IMR-90 (cell line): ENCODE results near the gene CEBPZ. TPM values are rescaled to one million over a fixed set of nuclear protein-coding genes. Genes with fewer than 3 reads are reported as not detected.

Source experiments
- ATAC-seq: fragments of 200-7000 bp; cut with Tn5 transposase; 2 replicates; pipeline ENCODE4 v1.9.1; 2020; ENCODE audit warnings: low read depth, mild to moderate bottlenecking, moderate library complexity
- BruUV-seq: library from RNA; stranded (reverse); fragments of 400-500 nt; replicated peaks from 2 replicates; lab custom pipeline; 2021; lab: Mats Ljungman, UMichigan
- CTCF ChIA-PET: fragments of 300-600 bp; formaldehyde crosslinking; extraction: SDS; loops from one replicate; lab custom pipeline; 2021; ENCODE audit warnings: antibody characterized with exemption; lab: Yijun Ruan, JAX
- POLR2A ChIA-PET: fragments of 300-600 bp; sonication (Branson Sonifier 250); formaldehyde crosslinking; loops from one replicate; lab custom pipeline; 2022; ENCODE audit warnings: antibody characterized with exemption; ENCODE audit not compliant: unreplicated experiment; lab: Charles Lee
- DNase-seq: peaks from one replicate; pipeline ENCODE4 v3.0.0; 2013
- H2AFZ ChIP-seq: replicated peaks from 2 replicates; pipeline ENCODE3; 2013; ENCODE audit warnings: low read length, mild to moderate bottlenecking; ENCODE audit not compliant: poor library complexity
- H2AK5ac ChIP-seq: 2 replicates; pipeline ENCODE4 v1.6.1; 2013; ENCODE audit warnings: low read depth, low read length, inconsistent platforms
- H2AK9ac ChIP-seq: replicated peaks from 2 replicates; pipeline ENCODE3; 2013; ENCODE audit warnings: mild to moderate bottlenecking, low read depth, low read length, moderate library complexity; ENCODE audit not compliant: poor library complexity
- H2BK120ac ChIP-seq: 2 replicates; pipeline ENCODE4 v1.6.1; 2013; ENCODE audit warnings: low read depth, low read length, inconsistent platforms
- H2BK15ac ChIP-seq: 3 replicates; pipeline ENCODE4 v1.6.1; 2013; ENCODE audit warnings: low read depth, low read length, inconsistent platforms
- H2BK20ac ChIP-seq: 2 replicates; pipeline ENCODE4 v1.6.1; 2013; ENCODE audit warnings: low read depth, mild to moderate bottlenecking, inconsistent platforms, low read length, moderate library complexity
- H2BK5ac ChIP-seq: 2 replicates; pipeline ENCODE4 v1.6.1; 2013; ENCODE audit warnings: mild to moderate bottlenecking, low read depth, low read length, inconsistent platforms; ENCODE audit not compliant: poor library complexity, severe bottlenecking
- H3K14ac ChIP-seq: replicated peaks from 2 replicates; pipeline ENCODE4 v1.6.1; 2013; ENCODE audit warnings: low read depth, low read length, inconsistent platforms
- H3K18ac ChIP-seq: 2 replicates; pipeline ENCODE4 v1.6.1; 2013; ENCODE audit warnings: low read depth, low read length, control low read depth
- H3K23ac ChIP-seq: 2 replicates; pipeline ENCODE4 v1.6.1; 2013; ENCODE audit warnings: low read depth, low read length, inconsistent platforms
- H3K27ac ChIP-seq: 2 replicates; pipeline ENCODE4 v1.5.1; 2013; ENCODE audit warnings: mild to moderate bottlenecking, control low read depth, low read length; ENCODE audit not compliant: insufficient read depth
- H3K27me3 ChIP-seq: 2 replicates; pipeline ENCODE4 v1.6.1; 2013; ENCODE audit warnings: low read length; ENCODE audit not compliant: control insufficient read depth, insufficient read depth
- H3K36me3 ChIP-seq: 2 replicates; pipeline ENCODE4 v1.6.1; 2013; ENCODE audit warnings: low read length, mixed read lengths; ENCODE audit not compliant: control insufficient read depth, insufficient read depth
- H3K4ac ChIP-seq: 2 replicates; pipeline ENCODE4 v1.6.1; 2013; ENCODE audit warnings: low read depth, low read length, inconsistent platforms
- H3K4me1 ChIP-seq: 2 replicates; pipeline ENCODE4 v1.6.1; 2013; ENCODE audit warnings: low read length, mixed read lengths; ENCODE audit not compliant: control insufficient read depth, insufficient read depth
- H3K4me2 ChIP-seq: 2 replicates; pipeline ENCODE4 v1.6.1; 2013; ENCODE audit warnings: low read depth, mild to moderate bottlenecking, control low read depth, low read length, moderate library complexity
- H3K4me3 ChIP-seq: 2 replicates; pipeline ENCODE4 v1.5.1; 2013; ENCODE audit warnings: low read depth, mild to moderate bottlenecking, control low read depth, low read length, moderate library complexity; ENCODE audit not compliant: insufficient read depth
- H3K56ac ChIP-seq: 2 replicates; pipeline ENCODE4 v1.6.1; 2013; ENCODE audit warnings: low read length, inconsistent platforms; ENCODE audit not compliant: insufficient read depth; ENCODE audit errors: extremely low read depth
- H3K79me1 ChIP-seq, 2 experiments: 2 replicates each; pipeline ENCODE4 v1.6.1; 2013; ENCODE audit warnings: low read length in 2 of 2, inconsistent platforms in 1 of 2, low read depth in 1 of 2
- H3K9ac ChIP-seq: 2 replicates; pipeline ENCODE4 v1.6.1; 2013; ENCODE audit warnings: low read depth, low read length, control low read depth
- H3K9me1 ChIP-seq: 2 replicates; pipeline ENCODE4 v1.6.1; 2013; ENCODE audit warnings: low read length, inconsistent platforms; ENCODE audit not compliant: insufficient read depth
- H3K9me3 ChIP-seq: 2 replicates; pipeline ENCODE4 v1.6.1; 2013; ENCODE audit warnings: low read length; ENCODE audit not compliant: control insufficient read depth, insufficient read depth
- H4K20me1 ChIP-seq: 2 replicates; pipeline ENCODE4 v1.6.1; 2013; ENCODE audit warnings: low read length, inconsistent platforms; ENCODE audit not compliant: insufficient read depth
- H4K5ac ChIP-seq: 2 replicates; pipeline ENCODE4 v1.6.1; 2013; ENCODE audit warnings: mild to moderate bottlenecking, low read depth, low read length, control low read depth
- H4K8ac ChIP-seq, 2 experiments: 2 replicates each; pipeline ENCODE4 v1.6.1; 2013; ENCODE audit warnings: low read depth in 2 of 2, low read length in 2 of 2, control low read depth in 1 of 2, inconsistent platforms in 1 of 2
- H4K91ac ChIP-seq: 2 replicates; pipeline ENCODE4 v1.6.1; 2013; ENCODE audit warnings: low read depth, low read length, inconsistent platforms; ENCODE audit not compliant: insufficient read depth
- FOS ChIP-seq: fragments of 150-350 bp; IDR thresholded peaks from 2 replicates; pipeline ENCODE4 v1.6.1; 2016; ENCODE audit warnings: low read depth, low read length
- NFE2L2 ChIP-seq: fragments of 150-350 bp; IDR thresholded peaks from 2 replicates; pipeline ENCODE4 v1.6.1; 2016; ENCODE audit warnings: low read depth, mild to moderate bottlenecking, low read length
- WGBS, 2 experiments: methylation state at CpG; one replicate each; pipeline versions ENCODE4 v1.1.5 to v1.1.7; 2013; ENCODE audit warnings: missing lambda C conversion rate in 2 of 2; ENCODE audit not compliant: insufficient read length in 1 of 2; ENCODE audit errors: extremely low coverage in 2 of 2; 5-methylcytosine and 5-hydroxymethylcytosine counted together
- dilution Hi-C: fragments of 300-500 bp; cut with HindIII; formaldehyde crosslinking; loops from one replicate; pipeline ENCODE4 v1.14.3; 2018; ENCODE audit warnings: low sequenced_read_pairs; ENCODE audit not compliant: unreplicated experiment
- in situ Hi-C: fragments of 300-500 bp; cut with MboI; formaldehyde crosslinking; loops from 3 replicates; pipeline ENCODE4 v1.14.3; 2019; ENCODE audit warnings: low sequenced_read_pairs, inconsistent platforms, mixed read lengths
- intact Hi-C: fragments of 100-400 bp; cut with micrococcal nuclease; formaldehyde crosslinking; loops from 2 replicates; pipeline ENCODE4 v1.10.0; 2022
- polyA plus RNA-seq, 3 experiments: library from polyadenylated mRNA; depleted of rRNA; stranded (reverse); fragments of >200 nt; gene quantifications; 2 replicates each; pipeline ENCODE4 v1.2.3, GENCODE V29; 2012; ENCODE audit warnings: low replicate concordance in 1 of 3
- total RNA-seq: library from RNA; depleted of rRNA; stranded (reverse); fragments of >200 nt; gene quantifications from 2 replicates; pipeline ENCODE4 v1.2.3, GENCODE V29; 2012

The CEBPZ gene
- total and polyA plus RNA-seq, 2 of the 4 experiments (the other 2 are of a cell fraction) = 9.4 to 33.3 TPM

DNA sequence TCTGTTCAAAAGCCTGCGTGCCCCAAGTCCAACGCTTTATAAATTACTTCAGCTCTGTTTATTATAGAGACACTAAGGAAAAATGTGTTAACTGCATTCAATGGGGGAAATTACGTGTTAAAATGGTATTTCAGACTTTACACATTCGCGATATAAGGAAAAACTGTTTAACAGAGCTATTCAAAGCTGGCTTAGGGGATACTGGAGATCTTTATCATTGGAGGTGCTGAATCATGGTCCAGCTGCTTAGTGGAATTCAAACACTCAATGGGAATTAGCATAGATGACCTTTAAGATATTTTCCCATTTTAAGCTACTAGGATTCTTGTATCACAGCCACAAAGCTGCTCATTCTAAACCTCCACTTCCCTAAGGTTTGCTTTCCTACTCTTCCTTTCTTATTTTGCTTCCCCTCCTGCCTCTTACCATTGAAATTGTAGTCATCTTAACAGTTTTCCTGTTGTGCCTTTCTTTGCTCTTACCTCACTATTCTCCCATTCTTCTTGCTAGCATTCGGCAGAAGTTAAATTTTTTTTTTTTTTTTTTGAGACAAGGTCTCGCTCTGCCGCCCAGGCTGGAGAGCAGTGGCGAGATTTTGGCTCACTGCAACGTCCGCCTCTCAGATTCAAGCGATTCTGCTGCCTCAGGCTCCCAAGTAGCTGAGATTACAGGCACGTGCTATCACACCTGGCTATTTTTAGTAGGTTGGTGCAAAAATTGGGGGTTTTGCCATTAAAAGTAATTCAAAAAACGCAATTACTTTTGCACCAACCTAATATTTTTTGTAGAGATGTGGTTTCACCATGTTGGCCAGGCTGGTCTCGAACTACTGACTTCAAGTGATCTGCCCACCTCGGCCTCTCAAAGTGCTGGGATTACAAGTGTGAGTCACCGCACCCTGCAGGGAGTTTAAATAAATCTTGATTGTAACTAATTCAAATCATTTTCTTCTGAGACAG, 49.4 kb downstream of the CEBPZ start:
- intact Hi-C loops = no loop called here
- no peak overlapping the region for H2BK120ac ChIP-seq
- no peak overlapping the region for H4K91ac ChIP-seq
- peaks cover 3% of the 10 kb centered on the region for H3K4me1 ChIP-seq
- no peak overlapping the region for H3K4ac ChIP-seq
- dilution Hi-C loops = no loop called here
- H3K27me3 ChIP-seq = no peaks in the 10 kb centered on the region; the same call in 1 of the 2 replicates
- H2AFZ ChIP-seq = no peak overlapping the region
- peak overlapping the region; percentile 80; the same call in 1 of the 2 replicates for H4K5ac ChIP-seq
- peak; percentile 90 for ATAC-seq
- peak; percentile 66 for DNase-seq
- H3K9me3 ChIP-seq = no peaks in the 10 kb centered on the region
- peak overlapping the region; percentile 80; the same call in 1 of the 2 replicates for H3K27ac ChIP-seq
- no peaks in the 10 kb centered on the region for H3K9me1 ChIP-seq
- peak overlapping the region; percentile 64; the same call in 1 of the 2 replicates for H3K4me2 ChIP-seq
- no peak overlapping the region for H3K9ac ChIP-seq
- in situ Hi-C loops = no loop called here
- H4K20me1 ChIP-seq = no peaks in the 10 kb centered on the region
- H3K4me3 ChIP-seq = no peak overlapping the region
- H2AK9ac ChIP-seq = no peak overlapping the region
- H2BK15ac ChIP-seq = no peak overlapping the region
- TF ChIP-seq NFE2L2 (peak; percentile 67; the same call in 1 of the 2 replicates), FOS (no peak)
- no peaks in the 10 kb centered on the region for H3K79me1 ChIP-seq
- no peaks in the 10 kb centered on the region for H3K36me3 ChIP-seq
- WGBS, 2 experiments = no CpG with 5 or more reads among the region's 17 CpGs
- peak overlapping the region; percentile 1; the same call in 1 of the 2 replicates for H3K18ac ChIP-seq
- no peak overlapping the region for H3K23ac ChIP-seq
- peak overlapping the region; percentile 74 for H2BK5ac ChIP-seq
- CTCF ChIA-PET = interaction anchor here (1.2 kb wide), 1 partner anchor 13 kb away, joined by 5 read pairs; no protein-coding TSS in a partner anchor
- no peak overlapping the region; the same call in 1 of the 2 replicates for H3K14ac ChIP-seq
- no peak overlapping the region for H4K8ac ChIP-seq
- no peak overlapping the region for H3K56ac ChIP-seq
- BruUV-seq = no TSS peak
- POLR2A ChIA-PET = interaction anchor here (0.7 kb wide), 1 partner anchor 138 kb away, joined by 10 read pairs; no protein-coding TSS in a partner anchor
- no peak overlapping the region for H2BK20ac ChIP-seq
- no peak overlapping the region for H2AK5ac ChIP-seq
